Measurements from ENCODE around the gene CDC14B. TPM values are rescaled to one million over a fixed set of nuclear protein-coding genes. Genes with fewer than 3 reads are reported as not detected.

The CDC14B gene
- total and polyA plus RNA-seq, 2 of the 4 experiments (the other 2 are of a cell fraction): 9.7 to 26.3 TPM

- ChIA-PET POLR2A (ENCODE audit: unreplicated experiment) (no interaction called here), CTCF (interaction anchor here (0.6 kb wide), 1 partner anchor 1471 kb away, joined by 4 read pairs; no protein-coding TSS in a partner anchor)
- peaks cover 11 to 13% of the 10 kb centered on the region in 2 experiments for H3K79me1 ChIP-seq (ENCODE audit: low read depth in 1 of 2, low read length in 2 of 2)
- peaks cover 5% of the 10 kb centered on the region for H3K36me3 ChIP-seq (ENCODE audit: control insufficient read depth, insufficient read depth, low read length)
- WGBS, 2 experiments (ENCODE audit: extremely low coverage in 2 of 2, insufficient read length in 1 of 2): no CpG with 5 or more reads among the region's 4 CpGs
- H3K14ac ChIP-seq (replicated peaks; ENCODE audit: low read depth, low read length): no peak overlapping the region
- no peak for ATAC-seq (ENCODE audit: low read depth)
- BruUV-seq (replicated peaks): no TSS peak
- no peaks in the 10 kb centered on the region for H3K27me3 ChIP-seq (ENCODE audit: control insufficient read depth, insufficient read depth, low read length)
- H4K20me1 ChIP-seq (ENCODE audit: insufficient read depth, low read length): no peaks in the 10 kb centered on the region
- intact Hi-C loops (cut with micrococcal nuclease): no loop called here
- H3K9me3 ChIP-seq (ENCODE audit: control insufficient read depth, insufficient read depth, low read length): no peaks in the 10 kb centered on the region
- no peak overlapping the region for H2AK5ac ChIP-seq (ENCODE audit: low read depth, low read length)
- no peak overlapping the region for H2AFZ ChIP-seq (replicated peaks; ENCODE audit: low read length, poor library complexity)
- H2BK5ac ChIP-seq (ENCODE audit: low read depth, low read length, poor library complexity, severe bottlenecking): no peak overlapping the region
- H3K23ac ChIP-seq (ENCODE audit: low read depth, low read length): no peak overlapping the region
- H2BK20ac ChIP-seq (ENCODE audit: low read depth, low read length): no peak overlapping the region
- dilution Hi-C loops (cut with HindIII; ENCODE audit: low sequenced_read_pairs, unreplicated experiment): no loop called here
- no peak overlapping the region for H2BK15ac ChIP-seq (ENCODE audit: low read depth, low read length)
- no peak overlapping the region for H4K5ac ChIP-seq (ENCODE audit: low read depth, low read length)
- H3K56ac ChIP-seq (ENCODE audit: extremely low read depth, insufficient read depth, low read length): no peak overlapping the region
- peaks cover 10% of the 10 kb centered on the region for H3K9me1 ChIP-seq (ENCODE audit: insufficient read depth, low read length)
- H3K18ac ChIP-seq (ENCODE audit: low read depth, low read length): no peak overlapping the region
- H3K27ac ChIP-seq (ENCODE audit: insufficient read depth, low read length): no peak overlapping the region
- no peak overlapping the region for H3K4me2 ChIP-seq (ENCODE audit: low read depth, low read length)
- no peak overlapping the region for H2BK120ac ChIP-seq (ENCODE audit: low read depth, low read length)
- in situ Hi-C loops (cut with MboI; ENCODE audit: low sequenced_read_pairs): no loop called here
- peaks cover 15% of the 10 kb centered on the region for H3K4me1 ChIP-seq (ENCODE audit: control insufficient read depth, insufficient read depth, low read length)
- no peak overlapping the region for H4K91ac ChIP-seq (ENCODE audit: insufficient read depth, low read depth, low read length)
- no peak overlapping the region for H4K8ac ChIP-seq (ENCODE audit: low read depth in 2 of 2, low read length in 2 of 2)
- H3K9ac ChIP-seq (ENCODE audit: low read depth, low read length): no peak overlapping the region
- no peak for DNase-seq
- no peak overlapping the region for H3K4ac ChIP-seq (ENCODE audit: low read depth, low read length)
- no peak overlapping the region for H3K4me3 ChIP-seq (ENCODE audit: insufficient read depth, low read depth, low read length)
- no peak for TF ChIP-seq CEBPB (IDR thresholded peaks at IDR 0.05; ENCODE audit: low read depth, low read length)
- no peak for TF ChIP-seq BHLHE40 (IDR thresholded peaks at IDR 0.05; ENCODE audit: low read depth, low read length)
- no peak for TF ChIP-seq MAFK (IDR thresholded peaks at IDR 0.05; ENCODE audit: low read depth, low read length)
- no peak for TF ChIP-seq FOS (IDR thresholded peaks at IDR 0.05; ENCODE audit: low read depth, low read length)
- no peak for TF ChIP-seq POLR2A (IDR thresholded peaks at IDR 0.05; ENCODE audit: low read depth, low read length)
- no peak for TF ChIP-seq CTCF (conservative IDR thresholded peaks at IDR 0.05; ENCODE audit: low read depth, low read length)
- TF ChIP-seq CHD1 (IDR thresholded peaks at IDR 0.05; ENCODE audit: low read depth, low read length): no peak
- no peak for TF ChIP-seq NFE2L2 (IDR thresholded peaks at IDR 0.05; ENCODE audit: low read depth, low read length)
- TF ChIP-seq MAZ (IDR thresholded peaks at IDR 0.05; ENCODE audit: borderline replicate concordance, low read depth, low read length): no peak
- TF ChIP-seq RAD21 (IDR thresholded peaks at IDR 0.05; ENCODE audit: low read length): no peak
- TF ChIP-seq SMC3 (IDR thresholded peaks at IDR 0.05; ENCODE audit: low read depth, low read length): no peak
- TF ChIP-seq MXI1 (IDR thresholded peaks at IDR 0.05; ENCODE audit: borderline replicate concordance, low read depth, low read length): no peak
- TF ChIP-seq RFX5 (IDR thresholded peaks at IDR 0.05; ENCODE audit: low read depth, low read length): no peak
- TF ChIP-seq RCOR1 (IDR thresholded peaks at IDR 0.05; ENCODE audit: insufficient replicate concordance, low read length): no peak
- no peak for TF ChIP-seq USF2 (IDR thresholded peaks at IDR 0.05; ENCODE audit: low read depth, low read length)
- TF ChIP-seq ELK1 (IDR thresholded peaks at IDR 0.05; ENCODE audit: borderline replicate concordance, low read depth, low read length): no peak
- H2AK9ac ChIP-seq (replicated peaks; ENCODE audit: low read depth, low read length, poor library complexity): no peak overlapping the region
These were observed 69.0 kb downstream of the CDC14B start for GRCh38 chr9:96550659-96551058.

All from IMR-90 (cell line).